HepG2 (cell line): ENCODE data around the gene ZNF282. TPM values are rescaled to one million over a fixed set of nuclear protein-coding genes. Genes with fewer than 3 reads are reported as not detected.
A peak's percentile ranks its signal among the peaks of the same experiment; 100 is the strongest.

ENCODE experiments used
- ARID2 ChIP-seq: sonication (generic); formaldehyde crosslinking; IDR thresholded peaks from 2 replicates; pipeline ENCODE4 v1.8.1; 2022; ENCODE audit warnings: mild to moderate bottlenecking, missing genetic modification reagents, borderline replicate concordance
- CTCF ChIP-seq: sonication (generic); formaldehyde crosslinking; IDR thresholded peaks from 2 replicates; pipeline ENCODE4 v1.5.0; 2020; ENCODE audit warnings: mild to moderate bottlenecking, missing genetic modification reagents, moderate library complexity
- DBP ChIP-seq: sonication (generic); formaldehyde crosslinking; IDR thresholded peaks from 2 replicates; pipeline ENCODE4 v1.4.0; 2020; ENCODE audit warnings: missing genetic modification reagents; ENCODE audit errors: not compliant biosample characterization
- DNMT3B ChIP-seq: conservative IDR thresholded peaks from 2 replicates; pipeline ENCODE4 v1.6.1; 2016; ENCODE audit warnings: missing biosample characterization, control low read depth
- ERF ChIP-seq: IDR thresholded peaks from 2 replicates; pipeline ENCODE4 v1.6.1; 2018; ENCODE audit warnings: missing biosample characterization, missing genetic modification reagents
- FOXO4 ChIP-seq: sonication (generic); formaldehyde crosslinking; conservative IDR thresholded peaks from 2 replicates; pipeline ENCODE4 v1.8.1; 2023; ENCODE audit warnings: missing genetic modification reagents
- GTF2F1 ChIP-seq: fragments of 150-350 bp; IDR thresholded peaks from 2 replicates; pipeline ENCODE4 v1.6.1; 2014; ENCODE audit warnings: low read length
- GZF1 ChIP-seq: sonication (generic); formaldehyde crosslinking; IDR thresholded peaks from 2 replicates; pipeline ENCODE4 v1.5.1; 2020; ENCODE audit warnings: mild to moderate bottlenecking, missing genetic modification reagents
- HOXA7 ChIP-seq: sonication (generic); formaldehyde crosslinking; IDR thresholded peaks from 2 replicates; pipeline ENCODE4 v1.8.1; 2022; ENCODE audit warnings: mild to moderate bottlenecking, missing genetic modification reagents, moderate library complexity
- IKZF1 ChIP-seq: fragments of 450-650 bp; IDR thresholded peaks from 2 replicates; pipeline ENCODE4 v1.7.1; 2016
- MBD4 ChIP-seq: IDR thresholded peaks from 2 replicates; pipeline ENCODE4 v1.6.1; 2012; ENCODE audit warnings: low read length, inconsistent platforms, borderline replicate concordance
- NFRKB ChIP-seq: fragments of 450-650 bp; IDR thresholded peaks from 2 replicates; pipeline ENCODE4 v1.6.1; 2017
- RNF219 ChIP-seq: sonication (generic); formaldehyde crosslinking; IDR thresholded peaks from 2 replicates; pipeline ENCODE4 v1.5.0; 2020; ENCODE audit warnings: mild to moderate bottlenecking, missing genetic modification reagents
- SMAD1 ChIP-seq: sonication (generic); formaldehyde crosslinking; IDR thresholded peaks from 2 replicates; pipeline ENCODE4 v1.4.0; 2020; ENCODE audit warnings: missing genetic modification reagents, low read depth, mild to moderate bottlenecking, borderline replicate concordance
- SNAI1 ChIP-seq: sonication (generic); formaldehyde crosslinking; IDR thresholded peaks from 2 replicates; pipeline ENCODE4 v1.5.0; 2020; ENCODE audit warnings: mild to moderate bottlenecking, missing genetic modification reagents, borderline replicate concordance
- ZFY ChIP-seq: sonication (generic); formaldehyde crosslinking; IDR thresholded peaks from 2 replicates; pipeline ENCODE4 v1.4.0; 2020; ENCODE audit warnings: missing genetic modification reagents
- ZKSCAN1 ChIP-seq: fragments of 150-350 bp; IDR thresholded peaks from 2 replicates; pipeline ENCODE4 v1.6.1; 2014; ENCODE audit warnings: low read length
- ZMAT5 ChIP-seq: sonication (generic); formaldehyde crosslinking; IDR thresholded peaks from 2 replicates; pipeline ENCODE4 v1.5.0; 2020; ENCODE audit warnings: mild to moderate bottlenecking, low read depth, missing genetic modification reagents, borderline replicate concordance
- ZNF124 ChIP-seq: sonication (generic); formaldehyde crosslinking; IDR thresholded peaks from 2 replicates; pipeline ENCODE4 v1.4.0; 2020; ENCODE audit warnings: missing genetic modification reagents
- ZNF138 ChIP-seq: sonication (generic); formaldehyde crosslinking; IDR thresholded peaks from 2 replicates; pipeline ENCODE4 v1.5.0; 2020; ENCODE audit warnings: mild to moderate bottlenecking, low read depth, missing genetic modification reagents
- ZNF260 ChIP-seq: sonication (generic); formaldehyde crosslinking; IDR thresholded peaks from 2 replicates; pipeline ENCODE4 v1.4.0; 2020; ENCODE audit warnings: missing genetic modification reagents, low read depth, mild to moderate bottlenecking, borderline replicate concordance
- ZNF354B ChIP-seq: sonication (generic); formaldehyde crosslinking; IDR thresholded peaks from 2 replicates; pipeline ENCODE4 v1.8.0; 2022; ENCODE audit warnings: mild to moderate bottlenecking, missing genetic modification reagents
- ZNF383 ChIP-seq: sonication (generic); formaldehyde crosslinking; IDR thresholded peaks from 2 replicates; pipeline ENCODE4 v1.4.0; 2020; ENCODE audit warnings: missing genetic modification reagents, mild to moderate bottlenecking, borderline replicate concordance
- ZSCAN9 ChIP-seq: IDR thresholded peaks from 2 replicates; pipeline ENCODE4 v1.6.1; 2016; ENCODE audit warnings: borderline replicate concordance
- polyA plus RNA-seq, 8 experiments: library from polyadenylated mRNA; depleted of rRNA in 3 of 8; stranded (reverse) in 7 of 8; unstranded in 1 of 8; fragments of >200 nt; fragmentation: Illumina TruSeq in 4 of 8; extraction: Trizol in 4 of 8; gene quantifications; 2 replicates each; pipeline versions ENCODE4 v1.2.1 to v1.2.3, GENCODE V29; 2011 to 2016; ENCODE audit warnings: low read depth in 4 of 8, missing spikeins in 1 of 8, mixed read lengths in 1 of 8; ENCODE audit not compliant: insufficient read depth in 1 of 8
- total RNA-seq, 5 experiments: library from RNA; depleted of rRNA; stranded (reverse); fragments of >200 nt; fragmentation: Illumina TruSeq; extraction: Trizol; gene quantifications; 2 replicates each; pipeline ENCODE4 v1.2.3, GENCODE V29; 2016; ENCODE audit warnings: low read depth in 1 of 5

Gene ZNF282
- total and polyA plus RNA-seq, 2 of the 13 experiments (the other 11 are each of a cell fraction or from before 2014, with no cell fraction given): 9.1 to 20.9 TPM

GRCh38 chr7:149195180-149196150 is at the start of gene ZNF282 (continued):
- TF ChIP-seq SMAD1 (CRISPR knock-in tag) (no peak), ZNF383 (CRISPR knock-in tag) (no peak), IKZF1 (no peak), ZNF124 (CRISPR knock-in tag) (peak; percentile 90), CTCF (CRISPR knock-in tag) (peak; percentile 92), ZMAT5 (CRISPR knock-in tag) (no peak), HOXA7 (CRISPR knock-in tag) (no peak), ERF (CRISPR knock-in tag) (peak; percentile 76), FOXO4 (CRISPR knock-in tag) (no peak), ZSCAN9 (CRISPR knock-in tag) (peak; percentile 51; the same call in 1 of the 2 replicates), DBP (peak; percentile 50), ARID2 (CRISPR knock-in tag) (no peak), ZFY (CRISPR knock-in tag) (peak; percentile 97), ZNF260 (CRISPR knock-in tag) (no peak), ZNF354B (CRISPR knock-in tag) (no peak), RNF219 (CRISPR knock-in tag) (no peak), ZKSCAN1 (no peak), GTF2F1 (no peak), SNAI1 (CRISPR knock-in tag) (peak; percentile 20; the same call in 1 of the 2 replicates), NFRKB (no peak), GZF1 (CRISPR knock-in tag) (peak; percentile 56; the same call in 1 of the 2 replicates), DNMT3B (no peak), MBD4 (no peak), ZNF138 (CRISPR knock-in tag) (peak; percentile 80; the same call in 1 of the 2 replicates)
